ENCODE measurements around the gene CTNND1. TPM values are rescaled to one million over a fixed set of nuclear protein-coding genes. Genes with fewer than 3 reads are reported as not detected.
A peak's percentile ranks its signal among the peaks of the same experiment; 100 is the strongest.

CTNND1 gene
- total RNA-seq, 5 donors from 2014 or later (not counting 1 experiment from before 2014, with no cell fraction given), result 8.3 to 17.5 (median 12.5) TPM

- Histone ChIP-seq H3K4me3 (ENCODE audit: control insufficient read depth in 1 of 2, extremely low read depth in 1 of 2, low read length in 1 of 2) (no peak overlapping the region), H3K27ac (ENCODE audit: low read length) (peak overlapping the region; percentile 15), H3K4me1 (ENCODE audit: control insufficient read depth in 1 of 2, extremely low read depth in 1 of 2, insufficient read depth in 2 of 2, low read length in 2 of 2) (peaks cover 8 to 28% of the 10 kb centered on the region in 2 experiments), H3K9me3 (no peaks in the 10 kb centered on the region), H3K36me3 (ENCODE audit: control insufficient read depth in 2 of 2, extremely low read depth in 1 of 2, insufficient read depth in 1 of 2, low read length in 1 of 2) (peaks cover 4 to 27% of the 10 kb centered on the region in 2 donors), H3K27me3 (replicated peaks in 1 of 2; ENCODE audit: control insufficient read depth in 2 of 2, extremely low read depth in 1 of 2, insufficient read depth in 2 of 2, low read length in 1 of 2) (no peaks in the 10 kb centered on the region)
- Mint-ChIP-seq H3K9me3 (no peaks in the 10 kb centered on the region), H3K4me1 (peaks cover 24 to 32% (median 26%) of the 10 kb centered on the region in 3 donors), H3K4me3 (peak overlapping the region in 1 of 3 donors; percentile 4), H3K27ac (peak overlapping the region; percentile 77 to 86), H3K27me3 (no peaks in the 10 kb centered on the region), H3K36me3 (peaks cover 25% of the 10 kb centered on the region)
- peak; percentile 16 to 40 (median 22) for ATAC-seq (replicated peaks in 1 of 4)
- ChIA-PET POLR2A (interaction anchor here (0.5 to 1.6 kb wide), 6 partner anchors 49 to 94 kb away, joined by 3 to 6 read pairs (median 4); partner anchors contain the start of genes MED19 (in 1 of the 2), SELENOH (in 1 of the 2) and TMX2 (in 1 of the 2)), CTCF (interaction anchor here (0.5 to 2.7 kb wide), 53 partner anchors 9 to 1334 kb away, joined by 3 to 30 read pairs (median 5); partner anchors contain the start of genes BTBD18 (in 2 of the 2), CTNND1 (in 1 of the 2), MED19 (in 1 of the 2) and SELENOH (in 1 of the 2))
- DNase-seq, result peak in 1 of 35 experiments; percentile 19
Observed at GRCh38 chr11:57801183-57801485, 39.5 kb downstream of the CTNND1 start.

GRCh38 chr11:57802411-57802810, 40.8 kb downstream of the CTNND1 start:
- peaks cover 4 to 28% of the 10 kb centered on the region in 2 donors for H3K36me3 ChIP-seq (ENCODE audit: control insufficient read depth in 2 of 2, extremely low read depth in 1 of 2, insufficient read depth in 1 of 2, low read length in 1 of 2)
- POLR2A ChIA-PET, result no interaction called here

GRCh38 chr11:57804466-57804865, 42.9 kb downstream of the CTNND1 start:
- no peaks in the 10 kb centered on the region for H3K27me3 ChIP-seq (replicated peaks in 1 of 2; ENCODE audit: control insufficient read depth in 2 of 2, extremely low read depth in 1 of 2, insufficient read depth in 2 of 2, low read length in 1 of 2)
- H3K9me3 Mint-ChIP-seq, result no peaks in the 10 kb centered on the region
- ATAC-seq (replicated peaks in 1 of 4), result no peak
- no peak overlapping the region for H3K4me3 Mint-ChIP-seq
- H3K36me3 Mint-ChIP-seq, result peaks cover 41% of the 10 kb centered on the region
- H3K4me1 Mint-ChIP-seq, result peaks cover 14 to 19% (median 15%) of the 10 kb centered on the region in 3 donors
- POLR2A ChIA-PET, result no interaction called here
- no peak overlapping the region for H3K4me3 ChIP-seq (ENCODE audit: control insufficient read depth in 1 of 2, extremely low read depth in 1 of 2, low read length in 1 of 2)
- H3K36me3 ChIP-seq (ENCODE audit: control insufficient read depth in 2 of 2, extremely low read depth in 1 of 2, insufficient read depth in 1 of 2, low read length in 1 of 2), result peaks cover 4 to 46% of the 10 kb centered on the region in 2 donors
- no peak overlapping the region for H3K27ac ChIP-seq (ENCODE audit: low read length)
- WGBS (ENCODE audit: insufficient coverage), result no CpG with 5 or more reads among the region's 3 CpGs
- CTCF ChIA-PET, result no interaction called here
- H3K27me3 Mint-ChIP-seq, result no peaks in the 10 kb centered on the region
- H3K4me1 ChIP-seq (ENCODE audit: control insufficient read depth in 1 of 2, extremely low read depth in 1 of 2, insufficient read depth in 2 of 2, low read length in 2 of 2), result peaks cover 4 to 19% of the 10 kb centered on the region in 2 experiments
- DNase-seq, result no peak
- H3K9me3 ChIP-seq, result no peaks in the 10 kb centered on the region
- no peak overlapping the region for H3K27ac Mint-ChIP-seq

More at GRCh38 chr11:57802411-57802810, 40.8 kb downstream of the CTNND1 start:
- ATAC-seq (replicated peaks in 1 of 4) (no peak), DNase-seq (no peak)
- Mint-ChIP-seq H3K36me3 (peaks cover 29% of the 10 kb centered on the region), H3K27me3 (no peaks in the 10 kb centered on the region), H3K4me1 (peaks cover 24 to 32% (median 26%) of the 10 kb centered on the region in 3 donors), H3K4me3 (no peak overlapping the region), H3K27ac (no peak overlapping the region), H3K9me3 (no peaks in the 10 kb centered on the region)
- H3K27ac ChIP-seq (ENCODE audit: low read length), result no peak overlapping the region
- peaks cover 8 to 28% of the 10 kb centered on the region in 2 experiments for H3K4me1 ChIP-seq (ENCODE audit: control insufficient read depth in 1 of 2, extremely low read depth in 1 of 2, insufficient read depth in 2 of 2, low read length in 2 of 2)
- WGBS (ENCODE audit: insufficient coverage), result 71% methylated on average over 1 of the region's 3 CpGs
- no peak overlapping the region for H3K4me3 ChIP-seq (ENCODE audit: control insufficient read depth in 1 of 2, extremely low read depth in 1 of 2, low read length in 1 of 2)
- CTCF ChIA-PET, result interaction anchor here (0.6 to 1.3 kb wide), 7 partner anchors 11 to 482 kb away, joined by 3 to 4 read pairs (median 3); no protein-coding TSS in a partner anchor
- no peaks in the 10 kb centered on the region for H3K9me3 ChIP-seq
- no peaks in the 10 kb centered on the region for H3K27me3 ChIP-seq (replicated peaks in 1 of 2; ENCODE audit: control insufficient read depth in 2 of 2, extremely low read depth in 1 of 2, insufficient read depth in 2 of 2, low read length in 1 of 2)

GRCh38 chr11:57805780-57806179, 44.2 kb downstream of the CTNND1 start:
- Histone ChIP-seq H3K9me3 (no peaks in the 10 kb centered on the region), H3K4me3 (ENCODE audit: control insufficient read depth in 1 of 2, extremely low read depth in 1 of 2, low read length in 1 of 2) (no peak overlapping the region), H3K27me3 (replicated peaks in 1 of 2; ENCODE audit: control insufficient read depth in 2 of 2, extremely low read depth in 1 of 2, insufficient read depth in 2 of 2, low read length in 1 of 2) (no peaks in the 10 kb centered on the region), H3K27ac (ENCODE audit: low read length) (no peak overlapping the region), H3K36me3 (ENCODE audit: control insufficient read depth in 2 of 2, extremely low read depth in 1 of 2, insufficient read depth in 1 of 2, low read length in 1 of 2) (peaks cover 4 to 48% of the 10 kb centered on the region in 2 donors), H3K4me1 (ENCODE audit: control insufficient read depth in 1 of 2, extremely low read depth in 1 of 2, insufficient read depth in 2 of 2, low read length in 2 of 2) (peaks cover 0 to 8% of the 10 kb centered on the region in 2 experiments)
- H3K4me1 Mint-ChIP-seq, result peaks cover 7 to 10% (median 9%) of the 10 kb centered on the region in 3 donors
- H3K36me3 Mint-ChIP-seq, result peaks cover 42% of the 10 kb centered on the region
- H3K27ac Mint-ChIP-seq, result no peak overlapping the region
- DNase-seq (no peak), ATAC-seq (replicated peaks in 1 of 4) (no peak)
- 100% methylated on average over 3 of the region's 3 CpGs for WGBS (ENCODE audit: insufficient coverage)
- no peaks in the 10 kb centered on the region for H3K9me3 Mint-ChIP-seq
- no peak overlapping the region for H3K4me3 Mint-ChIP-seq
- ChIA-PET POLR2A (no interaction called here), CTCF (interaction anchor here in 1 of 2 donors (0.9 kb wide), 1 partner anchor 54 kb away, joined by 3 read pairs; the partner anchor contains the start of gene BTBD18)
- no peaks in the 10 kb centered on the region for H3K27me3 Mint-ChIP-seq

- Mint-ChIP-seq H3K4me3 (no peak overlapping the region), H3K36me3 (peaks cover 46% of the 10 kb centered on the region), H3K9me3 (no peaks in the 10 kb centered on the region), H3K27ac (no peak overlapping the region), H3K27me3 (no peaks in the 10 kb centered on the region), H3K4me1 (no peaks in the 10 kb centered on the region)
- DNase-seq, result no peak
- 98% methylated on average over 5 of the region's 6 CpGs for WGBS (ENCODE audit: insufficient coverage)
- no peak overlapping the region for H3K27ac ChIP-seq (ENCODE audit: low read length)
- H3K4me3 ChIP-seq (ENCODE audit: control insufficient read depth in 1 of 2, extremely low read depth in 1 of 2, low read length in 1 of 2), result no peak overlapping the region
- H3K9me3 ChIP-seq, result no peaks in the 10 kb centered on the region
- POLR2A ChIA-PET, result no interaction called here
- ATAC-seq (replicated peaks in 1 of 4), result no peak
- H3K4me1 ChIP-seq (ENCODE audit: control insufficient read depth in 1 of 2, extremely low read depth in 1 of 2, insufficient read depth in 2 of 2, low read length in 2 of 2), result no peaks in the 10 kb centered on the region
- CTCF ChIA-PET, result no interaction called here
- H3K27me3 ChIP-seq (replicated peaks in 1 of 2; ENCODE audit: control insufficient read depth in 2 of 2, extremely low read depth in 1 of 2, insufficient read depth in 2 of 2, low read length in 1 of 2), result no peaks in the 10 kb centered on the region
- peaks cover 0 to 36% of the 10 kb centered on the region in 2 donors for H3K36me3 ChIP-seq (ENCODE audit: control insufficient read depth in 2 of 2, extremely low read depth in 1 of 2, insufficient read depth in 1 of 2, low read length in 1 of 2)
Observed at GRCh38 chr11:57812634-57813033, 51.0 kb downstream of the CTNND1 start.

GRCh38 chr11:57815476-57815875, 53.9 kb downstream of the CTNND1 start:
- H3K4me3 Mint-ChIP-seq, result no peak overlapping the region
- Histone ChIP-seq H3K4me3 (ENCODE audit: control insufficient read depth in 1 of 2, extremely low read depth in 1 of 2, low read length in 1 of 2) (no peak overlapping the region), H3K36me3 (ENCODE audit: control insufficient read depth in 2 of 2, extremely low read depth in 1 of 2, insufficient read depth in 1 of 2, low read length in 1 of 2) (peaks cover 0 to 21% of the 10 kb centered on the region in 2 donors), H3K27me3 (replicated peaks in 1 of 2; ENCODE audit: control insufficient read depth in 2 of 2, extremely low read depth in 1 of 2, insufficient read depth in 2 of 2, low read length in 1 of 2) (no peaks in the 10 kb centered on the region), H3K27ac (ENCODE audit: low read length) (no peak overlapping the region), H3K9me3 (no peaks in the 10 kb centered on the region), H3K4me1 (ENCODE audit: control insufficient read depth in 1 of 2, extremely low read depth in 1 of 2, insufficient read depth in 2 of 2, low read length in 2 of 2) (no peaks in the 10 kb centered on the region)
- ChIA-PET CTCF (no interaction called here), POLR2A (no interaction called here)
- no peak for ATAC-seq (replicated peaks in 1 of 4)
- WGBS (ENCODE audit: insufficient coverage), result no CpG with 5 or more reads among the region's 2 CpGs
- H3K27me3 Mint-ChIP-seq, result no peaks in the 10 kb centered on the region
- H3K4me1 Mint-ChIP-seq, result no peaks in the 10 kb centered on the region
- no peak overlapping the region for H3K27ac Mint-ChIP-seq
- DNase-seq, result no peak
- peaks cover 34% of the 10 kb centered on the region for H3K36me3 Mint-ChIP-seq
- no peaks in the 10 kb centered on the region for H3K9me3 Mint-ChIP-seq

All from T-cell (primary cell).